Measurements from ENCODE around the gene CFAP206.

The CFAP206 gene

GRCh38 chr6:87420360-87420759, 12.6 kb downstream of the CFAP206 start:
- H3K4me3 ChIP-seq (ENCODE audit: low read depth, low read length): no peak overlapping the region
- TF ChIP-seq CTCF (IDR thresholded peaks at IDR 0.05; ENCODE audit: low read depth, low read length): no peak

- no peak overlapping the region for H3K4me3 ChIP-seq (ENCODE audit: low read depth, low read length)
- no peak for TF ChIP-seq CTCF (IDR thresholded peaks at IDR 0.05; ENCODE audit: low read depth, low read length)
These were observed 13.8 kb downstream of the CFAP206 start for GRCh38 chr6:87421576-87421975.

GRCh38 chr6:87426789-87427188, 19.0 kb downstream of the CFAP206 start:
- H3K4me3 ChIP-seq (ENCODE audit: low read depth, low read length): no peak overlapping the region
- no peak for TF ChIP-seq CTCF (IDR thresholded peaks at IDR 0.05; ENCODE audit: low read depth, low read length)

- no peak overlapping the region for H3K4me3 ChIP-seq (ENCODE audit: low read depth, low read length)
- TF ChIP-seq CTCF (IDR thresholded peaks at IDR 0.05; ENCODE audit: low read depth, low read length): no peak
These were observed 22.7 kb downstream of the CFAP206 start for GRCh38 chr6:87430499-87430898.

GRCh38 chr6:87431263-87431662, 23.5 kb downstream of the CFAP206 start:
- no peak for TF ChIP-seq CTCF (IDR thresholded peaks at IDR 0.05; ENCODE audit: low read depth, low read length)
- H3K4me3 ChIP-seq (ENCODE audit: low read depth, low read length): no peak overlapping the region

- H3K4me3 ChIP-seq (ENCODE audit: low read depth, low read length): no peak overlapping the region
- no peak for TF ChIP-seq CTCF (IDR thresholded peaks at IDR 0.05; ENCODE audit: low read depth, low read length)
These were observed 28.7 kb downstream of the CFAP206 start for GRCh38 chr6:87436435-87436834.

- no peak for TF ChIP-seq CTCF (IDR thresholded peaks at IDR 0.05; ENCODE audit: low read depth, low read length)
- no peak overlapping the region for H3K4me3 ChIP-seq (ENCODE audit: low read depth, low read length)
These were observed 33.9 kb downstream of the CFAP206 start for GRCh38 chr6:87441711-87442110.
